GM21447 (cell line): ENCODE results near the gene SH3PXD2A.
"Not testable (repeated sequence)": the region's sequence is repeated elsewhere in the genome, so short reads cannot be mapped to it uniquely, and the experiment has no call there.

Experiments
- ATAC-seq: cut with Tn5 transposase; IDR thresholded peaks from one replicate; pipeline ENCODE4 v1.9.1; 2021; ENCODE audit not compliant: unreplicated experiment

The SH3PXD2A gene

GRCh38 chr10:103849880-103850571 lies 5.3 kb downstream of the SH3PXD2A start:
- ATAC-seq, result no peak

DNA sequence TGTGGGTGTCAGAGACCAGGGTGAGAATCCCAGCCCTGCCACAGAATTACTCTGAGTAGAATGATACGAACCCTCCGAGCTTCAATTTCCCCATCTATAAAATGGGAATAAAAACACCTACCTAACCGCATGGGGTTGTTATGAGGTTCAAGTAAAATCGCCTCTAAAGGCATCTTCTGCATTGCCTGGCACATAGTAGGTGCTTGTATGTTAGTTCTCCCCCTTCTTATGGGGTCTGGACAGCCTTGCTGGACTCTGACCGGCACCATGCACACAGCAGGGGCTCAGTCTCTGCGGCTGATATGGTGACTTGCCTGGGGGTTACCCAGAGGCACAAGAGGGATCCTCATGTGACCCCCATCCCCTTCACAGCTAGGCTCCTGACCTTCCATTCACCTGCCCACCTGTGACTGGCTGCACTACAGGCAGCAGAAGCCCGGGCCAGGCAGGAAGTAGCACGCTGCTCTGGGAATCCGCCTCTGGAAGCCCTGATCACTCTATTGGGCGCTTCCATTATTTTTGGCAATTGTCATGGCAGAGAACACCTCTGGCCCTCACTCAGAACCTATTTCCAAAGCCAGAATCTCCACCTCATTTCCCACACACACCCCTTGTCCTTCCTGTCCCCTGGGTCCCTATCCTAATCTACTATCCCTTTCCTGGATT lies 6.0 kb downstream of the SH3PXD2A start:
- ATAC-seq, result no peak

DNA sequence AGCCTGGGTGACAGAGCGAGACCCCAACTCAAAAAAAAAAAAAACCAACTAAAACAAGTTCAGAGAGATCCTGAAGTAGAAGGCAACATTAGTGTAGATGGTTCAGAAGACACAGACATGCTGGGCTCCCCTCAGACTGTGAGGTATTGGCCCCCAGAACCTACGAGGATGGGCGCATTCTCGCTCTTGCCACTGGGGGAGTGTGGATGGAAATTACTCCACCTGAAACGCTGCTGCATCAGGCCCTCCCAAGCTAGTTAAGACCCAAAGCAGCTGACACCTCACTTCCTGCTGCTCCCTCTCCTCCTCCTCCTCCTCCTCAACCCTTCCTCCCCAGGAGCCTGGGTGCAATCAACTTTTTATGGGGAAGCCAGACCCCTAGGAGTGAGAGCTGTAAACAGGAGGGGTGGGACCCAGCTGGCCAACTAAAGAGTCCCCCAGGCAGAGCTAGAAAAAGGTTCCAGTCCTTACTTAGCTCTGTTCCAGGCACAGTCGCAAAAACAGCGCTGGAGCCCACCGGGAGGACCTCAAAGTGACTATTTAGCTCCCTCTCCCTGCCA lies 7.4 kb downstream of the SH3PXD2A start:
- no peak for ATAC-seq

GRCh38 chr10:103847346-103847745 lies 8.0 kb downstream of the SH3PXD2A start:
- no peak for ATAC-seq

DNA sequence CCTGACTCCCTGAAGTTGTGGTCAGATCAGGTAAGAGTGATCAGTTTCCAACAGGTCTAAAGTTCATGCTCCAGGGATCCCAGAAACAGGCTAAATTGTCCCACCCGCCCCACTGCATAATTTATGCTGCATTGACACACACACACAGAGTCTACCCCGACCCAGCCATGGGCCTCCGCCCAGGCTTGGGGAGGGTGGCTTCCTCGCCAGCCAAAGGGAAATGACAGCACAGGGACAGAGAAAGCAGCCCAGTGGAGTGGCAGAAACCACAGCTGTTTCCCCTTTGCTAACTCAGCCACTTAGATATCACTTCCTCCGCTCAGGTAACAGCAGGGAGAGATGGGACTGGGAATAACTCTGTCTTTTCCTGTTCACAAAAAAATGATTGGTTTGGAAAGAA lies 9.4 kb downstream of the SH3PXD2A start:
- ATAC-seq, result no peak

DNA sequence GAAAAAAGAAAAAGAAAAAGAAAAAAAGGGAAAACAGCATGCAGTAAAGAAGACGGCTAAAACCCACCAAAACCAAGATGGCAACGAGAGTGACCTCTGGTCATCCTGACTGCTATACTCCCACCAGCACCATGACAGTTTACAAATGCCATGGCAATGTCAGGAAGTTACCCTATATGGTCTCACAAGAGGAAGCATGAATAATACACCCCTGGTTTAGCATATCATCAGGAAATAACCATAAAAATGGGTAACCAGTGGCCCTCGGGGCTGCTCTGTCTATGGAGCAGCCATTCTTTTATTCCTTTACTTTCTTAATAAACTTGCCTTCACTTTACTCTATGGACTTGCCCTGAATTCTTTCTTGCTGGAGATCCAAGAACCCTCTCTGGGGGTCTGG lies 10.0 kb downstream of the SH3PXD2A start:
- ATAC-seq, result not testable (repeated sequence)

DNA sequence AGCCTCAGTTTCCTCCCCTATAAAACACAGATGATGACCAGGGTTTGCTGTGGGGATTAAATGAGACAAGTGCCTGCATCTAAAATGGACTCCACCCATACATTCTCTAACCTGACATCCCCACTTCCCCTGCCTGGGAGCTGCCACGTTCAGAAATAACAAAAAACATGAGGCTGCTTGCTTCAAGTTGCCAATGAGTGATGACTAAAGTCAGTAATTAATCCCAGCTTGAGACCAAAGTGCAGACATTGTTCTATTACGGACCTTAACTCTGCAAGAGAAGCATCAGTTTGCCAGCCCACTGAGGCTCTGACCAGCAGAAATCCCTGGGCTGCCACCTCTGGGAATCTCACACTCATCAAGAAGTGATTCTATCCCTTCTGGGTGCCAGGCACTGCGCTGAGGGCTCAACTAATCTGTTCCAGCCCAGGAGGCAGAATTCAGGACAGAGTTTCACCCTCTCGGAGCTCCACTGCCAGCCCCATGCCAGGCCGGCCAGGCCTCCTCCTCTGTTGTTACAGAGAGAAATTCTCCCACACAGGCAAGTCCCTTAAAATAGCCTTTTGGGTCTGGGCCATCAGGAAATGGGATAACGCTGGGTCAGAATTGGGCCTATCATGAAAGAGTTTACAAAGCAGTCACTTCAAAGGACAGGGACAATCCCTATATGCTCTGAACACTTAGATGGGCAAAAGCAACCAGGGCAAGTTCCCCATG lies 11.4 kb downstream of the SH3PXD2A start:
- no peak for ATAC-seq

- no peak for ATAC-seq
Measured at GRCh38 chr10:103843045-103843444, 12.3 kb downstream of the SH3PXD2A start.

- no peak for ATAC-seq
Measured at GRCh38 chr10:103842605-103843004, 12.8 kb downstream of the SH3PXD2A start.

- ATAC-seq, result no peak
Measured at GRCh38 chr10:103841519-103841918, 13.9 kb downstream of the SH3PXD2A start.

DNA sequence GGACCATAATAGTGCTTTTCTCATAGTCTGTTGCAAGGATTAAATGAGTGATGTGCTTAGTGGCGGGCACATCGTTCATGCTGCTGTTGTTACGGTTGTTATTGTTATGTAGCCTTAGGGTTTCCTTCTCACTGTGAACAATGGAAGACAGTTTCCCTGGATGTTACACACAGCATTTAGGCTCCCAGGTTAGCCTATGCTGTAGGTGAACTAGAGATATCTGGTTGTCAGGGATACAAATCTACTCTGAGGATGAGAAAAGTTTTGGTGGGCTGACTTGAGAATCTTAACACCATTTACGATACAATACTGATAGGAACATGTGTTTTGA lies 14.7 kb downstream of the SH3PXD2A start:
- no peak for ATAC-seq

- no peak for ATAC-seq
Measured at GRCh38 chr10:103839872-103840739, 15.3 kb downstream of the SH3PXD2A start.

DNA sequence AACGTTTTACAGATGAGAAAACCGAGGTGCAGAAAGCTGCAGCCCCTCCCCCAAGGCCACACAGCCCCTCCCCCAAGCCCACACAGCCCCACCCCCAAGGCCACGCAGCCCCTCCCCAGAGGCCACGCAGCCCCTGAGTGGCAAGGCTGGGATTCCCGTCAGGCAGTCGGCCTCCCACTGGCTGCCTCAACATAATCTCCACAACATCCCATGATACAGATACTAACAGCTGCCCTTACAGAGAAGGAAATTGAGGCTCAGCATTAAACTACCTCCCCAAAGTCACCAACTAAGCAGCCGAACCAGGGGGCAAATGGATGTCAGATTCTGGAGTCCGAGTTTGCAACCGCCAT lies 15.9 kb downstream of the SH3PXD2A start:
- ATAC-seq, result no peak

DNA sequence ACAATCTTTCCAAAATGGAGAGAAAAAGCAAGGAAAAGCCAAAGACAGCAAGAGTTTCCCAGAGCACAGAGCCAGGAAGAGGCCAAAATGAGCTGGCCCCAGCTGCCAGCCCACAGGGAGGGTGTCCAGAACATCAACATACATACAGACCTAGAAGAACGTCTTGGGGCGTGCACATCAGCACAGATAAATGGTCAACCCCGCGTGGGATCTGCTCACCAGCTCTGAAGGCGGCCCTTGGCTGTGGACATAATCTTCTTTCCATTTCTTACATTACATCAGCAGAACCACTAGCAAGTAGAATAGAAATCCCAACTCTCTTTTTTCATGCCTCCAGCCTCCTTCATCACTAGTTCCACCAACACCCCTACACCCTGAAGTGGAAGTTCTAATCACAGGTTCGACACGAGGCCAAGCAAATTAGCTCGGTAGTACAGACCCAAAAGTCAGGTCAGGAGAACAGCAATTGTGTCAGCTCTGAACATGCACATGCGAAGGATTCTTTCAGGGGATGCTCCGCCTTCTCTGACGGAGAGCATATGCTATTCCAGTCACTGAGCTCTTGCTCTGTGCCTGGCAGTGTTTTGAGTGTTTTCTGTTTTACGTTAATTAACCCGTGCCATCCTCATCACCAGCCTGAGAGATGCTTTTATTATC lies 16.4 kb downstream of the SH3PXD2A start:
- ATAC-seq, result no peak

- ATAC-seq, result no peak
Measured at GRCh38 chr10:103838070-103838395, 17.3 kb downstream of the SH3PXD2A start.

DNA sequence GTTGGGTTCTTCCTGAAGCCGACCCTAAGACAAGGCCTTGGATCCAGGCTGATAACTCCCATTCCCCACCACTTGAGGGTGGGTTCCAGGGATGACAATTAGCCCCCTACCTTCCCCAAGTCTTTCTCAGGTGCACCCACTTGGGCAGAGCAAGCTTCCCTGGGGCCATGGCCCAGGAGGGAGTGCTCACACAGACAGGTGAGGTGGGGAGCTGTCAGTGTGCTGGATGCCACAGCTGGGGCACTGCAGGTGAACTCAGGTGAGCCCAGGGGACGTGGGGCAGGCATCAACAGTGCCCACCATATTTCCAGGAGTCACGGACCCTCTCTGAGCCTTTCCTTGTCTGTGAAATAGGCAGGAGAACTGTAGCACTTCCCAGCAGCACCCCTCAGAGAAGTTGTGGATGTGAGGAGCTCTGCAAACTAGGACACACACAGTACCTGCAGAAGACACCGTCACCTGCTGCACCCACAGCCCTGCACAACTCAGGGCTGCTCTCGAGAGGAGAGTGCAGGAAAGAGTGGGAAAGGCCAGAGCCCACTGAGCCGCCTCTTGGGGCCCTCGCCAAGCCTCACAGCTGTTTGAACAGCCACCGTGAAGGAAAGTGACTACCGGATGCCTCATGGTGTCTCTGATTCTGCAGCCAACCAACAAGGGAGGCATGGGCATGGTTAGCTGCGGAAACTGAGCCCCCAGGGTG lies 17.9 kb downstream of the SH3PXD2A start:
- ATAC-seq, result no peak

- ATAC-seq, result no peak
Measured at GRCh38 chr10:103836861-103837260, 18.5 kb downstream of the SH3PXD2A start.

DNA sequence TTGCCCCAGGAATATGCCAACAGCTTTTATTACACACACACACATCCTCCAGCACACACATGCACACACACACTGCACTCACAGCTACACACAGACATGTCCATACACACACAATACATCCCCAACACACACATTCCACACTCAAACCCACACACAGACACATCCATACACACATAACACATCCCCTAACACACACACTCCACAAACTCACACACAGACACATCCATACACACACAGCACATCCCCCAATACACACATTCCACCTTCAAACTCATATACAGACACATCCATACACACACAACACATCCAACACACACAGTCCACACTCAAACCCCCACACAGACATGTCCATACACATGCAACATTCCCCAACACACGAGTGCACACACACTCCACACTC lies 19.1 kb downstream of the SH3PXD2A start:
- no peak for ATAC-seq

GRCh38 chr10:103835096-103836050 lies 20.0 kb downstream of the SH3PXD2A start:
- no peak for ATAC-seq
